HG03469 (cell line): ENCODE results near the gene DOC2B.

Experiments
- ATAC-seq: cut with Tn5 transposase; IDR thresholded peaks from one replicate; pipeline ENCODE4 v1.9.1; 2021; ENCODE audit warnings: mild to moderate bottlenecking, moderate library complexity, moderate number of reproducible peaks; ENCODE audit not compliant: unreplicated experiment

DOC2B gene

GRCh38 chr17:164303-165235 lies 16.9 kb downstream of the DOC2B start:
- ATAC-seq = no peak

- no peak for ATAC-seq
Observed at GRCh38 chr17:163514-164098, 17.8 kb downstream of the DOC2B start.

GRCh38 chr17:162689-163088 lies 18.8 kb downstream of the DOC2B start:
- no peak for ATAC-seq

- ATAC-seq = no peak
Observed at GRCh38 chr17:161481-161880, 20.0 kb downstream of the DOC2B start.

GRCh38 chr17:160336-160735 lies 21.1 kb downstream of the DOC2B start:
- ATAC-seq = no peak

GRCh38 chr17:159609-160008 lies 21.8 kb downstream of the DOC2B start:
- no peak for ATAC-seq

GRCh38 chr17:158379-158778 lies 23.1 kb downstream of the DOC2B start:
- ATAC-seq = no peak

GRCh38 chr17:157901-158300 lies 23.5 kb downstream of the DOC2B start:
- ATAC-seq = no peak

- no peak for ATAC-seq
Observed at GRCh38 chr17:156946-157345, 24.5 kb downstream of the DOC2B start.

GRCh38 chr17:156094-156621 lies 25.3 kb downstream of the DOC2B start:
- no peak for ATAC-seq

- ATAC-seq = no peak
Observed at GRCh38 chr17:155576-155975, 25.9 kb downstream of the DOC2B start.

- no peak for ATAC-seq
Observed at GRCh38 chr17:153851-154250, 27.6 kb downstream of the DOC2B start.

- ATAC-seq = no peak
Observed at GRCh38 chr17:152860-153420, 28.5 kb downstream of the DOC2B start.

GRCh38 chr17:151886-152859 lies 29.3 kb downstream of the DOC2B start:
- ATAC-seq = no peak

GRCh38 chr17:151004-151403 lies 30.4 kb downstream of the DOC2B start:
- ATAC-seq = no peak

GRCh38 chr17:149897-150584 lies 31.4 kb downstream of the DOC2B start:
- ATAC-seq = no peak

GRCh38 chr17:149231-149630 lies 32.2 kb downstream of the DOC2B start:
- ATAC-seq = no peak

GRCh38 chr17:148757-149156 lies 32.7 kb downstream of the DOC2B start:
- ATAC-seq = no peak

- no peak for ATAC-seq
Observed at GRCh38 chr17:147796-148740, 33.4 kb downstream of the DOC2B start.
